ENCODE results near the gene IL34.

Gene IL34

DNA sequence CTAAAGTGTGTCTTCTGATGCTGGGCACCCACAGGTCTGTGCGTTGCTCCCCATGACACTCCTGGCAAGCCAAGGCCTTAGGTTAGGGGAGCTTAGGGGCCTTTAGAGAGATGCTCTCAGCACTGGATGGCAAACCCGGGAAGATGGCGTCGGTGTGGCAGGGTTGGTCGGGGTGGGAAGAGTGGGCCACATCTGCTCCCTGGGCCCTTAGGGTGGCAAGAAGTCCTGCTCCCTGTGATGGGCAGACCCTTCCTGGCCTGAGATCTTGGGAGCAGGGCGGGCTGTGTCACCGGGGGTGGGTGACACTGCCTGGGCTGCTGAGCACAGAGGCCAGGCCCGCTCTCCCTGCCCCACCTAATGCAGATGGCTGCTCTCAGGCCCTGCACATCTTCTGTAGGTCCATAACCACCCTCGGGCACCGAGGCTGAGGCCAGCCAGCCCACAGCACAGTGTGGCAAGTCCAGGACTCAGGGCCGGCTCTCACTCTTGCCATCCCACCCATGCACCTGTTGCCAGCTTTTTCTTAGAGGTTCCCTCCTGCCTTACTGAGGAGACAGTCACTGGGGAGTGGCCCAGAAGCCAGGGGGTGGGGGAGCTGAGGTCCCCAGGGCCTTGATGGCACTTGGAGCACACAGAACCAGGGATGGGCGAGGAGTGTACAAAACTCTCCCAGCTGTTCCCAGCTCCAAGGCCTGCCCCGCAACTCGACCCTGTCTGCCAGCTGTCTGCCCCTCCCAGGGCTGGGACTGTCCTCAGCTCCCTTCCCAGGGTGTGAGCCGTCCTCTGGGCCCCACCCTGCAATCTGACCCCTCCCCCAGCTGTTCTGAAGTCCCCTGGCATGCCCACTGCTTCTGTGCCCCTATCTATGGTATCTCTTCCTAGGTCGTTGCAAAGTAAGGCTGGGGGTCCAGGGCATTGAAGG is 43.9 kb downstream of the IL34 start:
- no peak for DNase-seq

DNA sequence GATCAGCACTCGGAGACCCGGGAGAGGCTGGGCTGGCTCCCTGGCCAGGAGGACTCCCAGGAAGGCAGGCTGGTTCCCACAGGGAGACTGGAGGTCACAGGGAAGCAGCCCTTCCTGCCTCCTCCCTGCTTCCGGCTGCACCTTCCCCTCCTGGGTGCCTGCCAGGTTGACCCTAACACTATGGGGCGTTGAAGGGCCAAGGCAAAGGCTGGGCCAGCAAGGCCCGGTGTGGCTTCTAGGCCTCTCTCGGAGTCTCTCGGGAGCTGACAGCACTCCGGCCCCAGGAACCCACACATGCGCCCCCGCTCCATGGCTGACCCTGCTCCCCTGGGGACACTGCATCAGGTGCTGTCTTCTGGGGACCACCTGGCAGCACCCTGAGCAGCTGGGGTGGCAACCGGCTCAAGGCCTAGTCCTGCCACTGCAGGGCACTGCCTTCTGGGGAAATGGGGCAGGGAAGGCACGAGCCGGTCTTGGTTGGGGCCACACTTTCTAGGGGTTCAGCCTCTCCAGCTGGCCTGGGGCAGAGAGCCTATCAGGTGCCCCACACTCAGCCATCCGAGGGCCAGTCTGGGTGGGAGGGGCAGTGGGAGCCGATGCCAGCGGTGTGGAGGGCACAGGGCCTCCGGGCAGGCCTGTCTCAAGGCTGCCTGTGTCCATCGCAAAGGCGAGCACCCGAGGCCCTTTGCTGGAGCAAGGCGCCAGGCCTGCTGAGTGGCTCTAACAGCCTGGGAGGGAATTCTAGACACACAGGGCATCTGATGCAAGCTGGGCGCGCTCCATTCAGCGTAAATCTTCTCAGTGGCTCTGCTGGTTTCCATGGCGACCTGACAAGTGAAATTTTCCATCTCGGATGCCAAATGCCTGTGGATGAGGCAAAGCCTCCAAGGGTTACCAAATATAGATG is 45.1 kb downstream of the IL34 start:
- no peak for DNase-seq

DNA sequence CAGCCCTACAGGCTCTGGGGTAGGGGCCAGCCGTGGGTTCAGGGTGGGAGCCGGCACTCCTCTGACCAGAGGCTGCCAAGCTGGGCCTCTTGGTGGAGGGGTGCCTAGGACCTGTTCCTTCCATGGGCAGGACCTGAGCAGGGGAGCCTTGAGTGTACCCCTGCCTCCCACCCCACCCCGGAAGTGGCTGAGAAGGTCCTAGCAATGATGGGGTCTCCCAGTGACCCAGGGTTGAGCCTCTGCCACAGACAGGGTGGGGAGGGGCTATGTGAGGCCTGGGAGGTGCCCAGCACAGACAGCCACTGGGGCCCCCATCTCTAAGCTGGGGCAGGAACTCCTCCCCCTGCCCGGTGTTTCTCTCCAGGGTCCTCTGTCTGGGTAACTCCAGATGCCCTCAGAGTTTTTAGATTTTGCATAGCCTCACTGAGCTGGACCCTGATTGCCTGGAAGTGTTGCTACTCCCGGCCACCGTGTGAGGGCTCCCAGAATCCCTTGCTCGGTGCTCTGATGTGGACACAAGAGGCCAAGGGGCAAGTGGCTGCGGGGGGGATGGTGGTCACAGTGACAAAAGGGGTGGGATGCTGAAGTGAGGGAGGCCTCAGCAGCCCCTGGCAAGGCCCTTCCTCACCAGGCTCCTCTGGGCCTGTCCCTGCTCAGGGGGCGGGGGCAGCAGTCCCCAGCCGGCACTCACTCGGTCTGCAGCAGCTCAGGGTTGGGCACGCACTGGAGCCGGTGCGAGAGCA is 45.9 kb downstream of the IL34 start:
- no peak for DNase-seq

DNA sequence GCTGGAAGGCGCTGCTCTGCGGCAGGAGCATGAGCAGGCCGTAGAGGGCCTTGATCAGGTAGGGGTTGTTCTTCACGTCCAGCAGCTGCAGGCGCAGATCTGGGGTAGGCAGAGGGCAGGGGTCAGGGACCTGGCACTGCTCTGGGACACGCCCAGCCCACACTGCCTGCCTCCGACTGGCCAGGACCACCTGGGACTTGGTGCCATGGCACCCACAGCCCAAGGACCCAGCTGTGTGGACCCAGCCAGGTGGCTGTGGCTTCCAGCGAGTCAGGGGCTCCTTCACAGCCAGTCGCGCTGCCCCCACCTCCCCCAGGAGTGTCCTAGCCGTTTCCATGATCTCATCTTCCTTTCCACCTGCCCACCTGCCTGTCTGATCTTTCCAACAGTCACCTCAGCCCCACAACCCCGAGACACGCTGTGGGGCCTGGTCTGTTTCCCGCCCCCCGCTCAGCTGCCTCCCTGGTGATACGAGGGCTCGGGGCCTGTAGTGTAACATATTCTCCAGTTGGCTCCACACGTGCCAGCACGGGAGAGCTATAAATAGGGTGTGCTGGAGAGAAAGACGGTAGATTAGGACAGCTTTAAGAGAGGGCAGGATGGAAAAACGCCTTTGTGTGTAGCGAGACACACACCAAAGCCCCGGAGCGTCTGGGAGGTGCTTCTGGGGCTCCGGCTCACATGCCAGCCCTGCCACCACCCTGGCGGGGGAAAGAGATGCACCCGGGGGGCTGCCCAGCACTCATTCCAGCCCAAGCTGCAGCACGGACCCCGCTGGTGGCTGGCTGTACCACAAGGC is 46.7 kb downstream of the IL34 start:
- DNase-seq = no peak

DNA sequence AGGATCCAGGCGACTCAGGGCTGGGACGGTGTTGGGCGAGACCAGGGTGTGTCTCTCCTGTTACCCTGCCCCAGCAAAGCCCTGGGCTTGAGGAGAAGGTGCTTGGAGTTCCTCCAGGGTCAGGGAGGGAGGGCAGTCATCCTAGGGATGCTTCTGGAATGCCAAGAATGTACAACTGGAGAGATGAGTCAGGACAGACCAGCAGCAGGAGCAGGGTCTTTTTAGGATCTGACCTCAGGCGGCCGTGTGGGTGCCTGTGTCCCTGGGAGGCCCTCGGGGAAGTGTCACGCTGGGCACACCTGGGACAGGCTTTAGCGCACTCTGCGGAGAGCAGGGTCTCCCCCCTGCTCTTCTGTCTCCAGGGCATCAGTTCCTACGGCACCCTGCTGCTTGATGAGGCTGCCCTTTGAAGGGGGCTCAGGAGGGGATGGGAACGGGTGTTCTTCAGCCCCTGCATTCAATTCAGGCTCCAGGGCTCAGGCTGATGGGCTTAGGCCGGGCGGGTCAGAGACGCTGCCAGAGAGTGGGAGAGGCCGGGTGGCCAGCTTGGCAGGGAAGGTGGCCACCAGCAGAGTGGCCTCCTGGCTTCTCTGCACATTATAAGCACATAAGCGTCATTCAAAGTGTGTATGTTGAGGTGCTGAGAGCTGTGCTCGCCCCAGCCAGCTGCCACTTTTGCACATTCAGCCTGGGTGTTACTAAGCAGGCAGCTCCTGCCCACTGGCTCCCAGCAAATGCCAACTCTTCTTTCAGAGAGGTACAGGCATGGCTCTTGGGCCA is 47.9 kb downstream of the IL34 start:
- no peak for DNase-seq

DNA sequence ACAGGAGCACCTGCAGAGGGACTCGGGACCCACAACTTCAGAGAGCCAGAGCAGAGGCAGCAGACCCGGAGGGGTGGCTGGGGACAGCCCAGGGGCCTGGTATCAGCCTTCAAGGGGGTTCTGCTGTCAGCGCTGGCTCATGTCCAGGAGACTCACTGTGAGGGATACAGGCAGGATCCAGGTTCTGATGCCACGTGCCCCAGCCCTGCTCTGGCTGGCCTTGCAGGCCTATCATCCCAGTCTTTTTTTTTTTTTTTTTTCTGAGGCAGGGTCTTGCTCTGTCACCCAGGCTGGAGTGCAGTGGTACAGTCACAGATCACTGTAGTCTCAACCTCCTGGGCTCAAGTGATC is 48.5 kb downstream of the IL34 start:
- no peak for DNase-seq

DNA sequence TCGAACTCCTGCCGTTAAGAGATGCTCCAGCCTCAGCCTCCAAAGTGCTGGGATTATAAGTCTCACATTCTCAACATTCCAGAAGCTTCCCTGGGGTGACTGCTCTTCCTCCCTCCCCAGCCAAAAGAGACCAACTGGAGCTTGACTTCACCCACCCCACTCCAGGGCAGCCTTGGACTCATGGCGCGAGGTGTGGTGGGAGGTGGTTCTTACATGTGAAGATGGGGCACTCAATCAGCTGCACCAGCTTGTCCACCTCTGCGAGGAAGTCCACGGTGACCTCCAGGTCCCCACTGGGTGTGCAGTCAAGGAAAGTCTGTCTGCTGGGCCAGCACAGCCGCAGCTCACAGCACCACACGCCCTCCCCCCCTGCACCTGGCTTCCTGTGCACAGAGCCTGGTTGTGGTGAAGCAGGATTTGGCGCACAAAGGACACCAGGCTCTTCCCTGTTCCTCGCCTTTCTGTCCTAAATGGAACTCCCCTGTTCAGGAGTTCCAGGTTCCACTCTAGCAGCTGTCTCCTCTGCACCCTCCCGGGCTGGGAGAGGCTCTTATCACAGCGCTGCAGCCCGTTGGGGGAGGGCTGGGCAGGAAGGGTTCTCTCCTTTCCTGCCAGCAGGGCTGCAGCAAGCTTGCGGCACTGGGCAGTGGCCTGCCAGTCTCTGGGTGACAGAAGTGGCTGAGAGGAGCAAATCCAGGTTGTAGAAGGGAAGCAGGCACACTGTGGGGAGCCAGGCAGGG is 49.1 kb downstream of the IL34 start:
- no peak for DNase-seq

DNA sequence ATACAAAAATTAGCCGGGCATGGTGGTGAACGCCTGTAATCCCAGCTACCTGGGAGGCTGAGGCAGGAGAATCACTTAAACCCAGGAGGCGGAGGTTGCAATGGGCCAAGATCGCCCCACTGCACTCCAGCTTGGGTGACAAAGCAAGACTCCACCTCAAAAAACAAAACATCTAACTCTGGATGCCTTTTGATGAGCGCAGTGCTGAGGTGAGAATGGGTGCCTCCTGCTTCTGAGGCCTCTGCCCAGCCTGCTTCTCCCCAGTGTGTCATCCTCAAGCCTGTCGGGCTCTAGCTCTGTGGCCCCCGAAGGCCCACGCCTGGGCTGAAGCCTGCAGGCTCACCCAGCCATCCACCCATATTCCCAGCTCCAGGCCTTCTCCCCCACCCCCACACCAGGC is 50.0 kb downstream of the IL34 start:
- DNase-seq = no peak

DNA sequence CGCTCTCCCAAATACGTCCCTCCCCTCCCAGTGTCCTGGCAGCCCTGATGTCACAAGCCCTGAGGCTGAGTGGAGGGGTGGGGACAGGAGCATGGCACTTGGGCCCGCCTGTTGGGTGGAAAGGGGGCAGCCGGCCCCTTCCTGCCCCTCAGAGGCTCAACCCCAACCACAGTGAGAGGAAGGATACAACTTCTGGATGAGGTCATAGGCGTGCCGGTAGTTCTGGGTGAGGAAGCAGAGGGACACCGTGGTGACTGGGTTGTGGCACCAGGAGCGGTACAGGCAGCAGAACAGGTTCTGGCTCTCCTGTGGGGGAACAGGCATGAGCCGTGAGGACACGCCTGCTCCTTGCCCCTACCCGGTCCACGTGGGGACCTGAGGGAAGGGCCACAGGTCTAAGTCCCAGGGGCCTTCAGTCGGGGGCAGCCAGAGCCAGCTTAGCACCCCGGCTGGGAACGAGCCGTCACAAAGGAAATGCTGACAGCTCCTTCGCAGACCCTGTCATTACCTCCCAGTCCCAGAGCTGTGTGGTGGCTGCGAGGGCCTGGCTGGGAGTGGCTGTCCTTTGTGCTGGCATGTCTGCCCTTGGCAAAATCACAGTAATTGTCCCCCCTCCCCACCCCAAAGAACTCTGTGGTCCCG is 50.7 kb downstream of the IL34 start:
- no peak for DNase-seq

DNA sequence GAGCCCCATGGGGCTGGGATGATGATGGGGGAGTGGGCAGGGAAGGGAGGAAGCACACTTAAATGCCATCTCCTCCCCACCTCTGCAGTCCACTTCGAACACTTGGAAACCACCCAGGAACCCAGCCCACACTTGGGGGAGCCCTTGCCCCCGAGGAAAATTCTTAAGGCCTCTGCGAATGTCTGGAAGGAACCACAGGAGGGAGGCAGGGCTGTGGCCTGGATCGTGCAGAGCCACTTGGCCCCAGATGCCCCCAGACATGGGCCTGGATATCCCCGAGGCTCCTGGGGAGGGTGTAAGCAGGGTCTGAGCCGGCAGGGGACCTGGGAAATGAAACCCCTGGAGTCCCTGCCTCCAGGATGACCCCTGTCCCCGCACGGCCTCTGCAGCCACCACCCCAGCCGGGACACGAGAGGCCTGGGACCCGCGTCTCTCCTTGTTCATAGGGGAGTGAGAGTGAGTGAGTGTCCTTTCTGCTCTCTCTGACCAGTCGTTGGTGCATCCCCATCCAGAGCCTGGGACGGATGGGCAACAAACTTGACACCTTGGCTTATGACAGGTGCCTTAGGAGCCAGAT is 51.3 kb downstream of the IL34 start:
- no peak for DNase-seq

DNA sequence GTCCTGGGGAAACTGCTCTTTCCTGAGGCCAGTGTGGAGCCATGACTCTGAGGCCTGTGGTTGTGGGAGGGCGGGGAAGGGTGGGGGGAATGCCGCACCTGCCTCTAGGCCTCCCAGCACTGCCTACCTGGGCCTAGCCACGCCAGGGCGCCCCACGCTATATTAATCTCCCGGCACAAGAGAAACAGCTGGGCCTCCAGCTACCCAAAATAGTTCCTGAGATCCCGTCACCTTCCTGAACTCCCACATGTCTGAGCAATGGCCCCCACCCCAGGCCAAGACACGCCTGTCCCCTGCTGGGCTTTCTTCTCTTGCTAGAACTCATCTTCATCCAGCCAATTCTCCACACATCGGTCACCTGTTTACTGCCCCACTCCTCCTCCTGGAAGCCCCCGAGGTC is 52.5 kb downstream of the IL34 start:
- no peak for DNase-seq

DNA sequence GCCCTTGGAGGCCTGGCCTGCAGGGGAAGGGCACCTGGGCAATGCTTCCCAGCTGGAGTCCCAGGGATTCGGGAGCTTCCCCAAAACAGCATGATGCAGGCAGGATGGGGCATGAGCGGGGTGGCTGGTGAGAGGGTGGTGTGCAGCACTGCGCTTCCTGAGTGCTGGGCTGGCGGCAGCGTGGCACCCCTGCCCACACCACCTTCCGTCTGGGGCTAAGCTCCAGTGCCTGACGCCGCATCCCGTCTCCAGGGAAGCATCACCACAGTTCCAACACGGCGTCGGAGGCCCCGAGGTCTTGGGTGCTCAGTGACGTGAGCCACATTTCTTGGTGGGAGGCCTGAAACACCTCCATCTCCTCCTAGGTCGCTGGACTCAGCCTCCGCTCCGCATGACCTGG is 53.3 kb downstream of the IL34 start:
- no peak for DNase-seq

DNA sequence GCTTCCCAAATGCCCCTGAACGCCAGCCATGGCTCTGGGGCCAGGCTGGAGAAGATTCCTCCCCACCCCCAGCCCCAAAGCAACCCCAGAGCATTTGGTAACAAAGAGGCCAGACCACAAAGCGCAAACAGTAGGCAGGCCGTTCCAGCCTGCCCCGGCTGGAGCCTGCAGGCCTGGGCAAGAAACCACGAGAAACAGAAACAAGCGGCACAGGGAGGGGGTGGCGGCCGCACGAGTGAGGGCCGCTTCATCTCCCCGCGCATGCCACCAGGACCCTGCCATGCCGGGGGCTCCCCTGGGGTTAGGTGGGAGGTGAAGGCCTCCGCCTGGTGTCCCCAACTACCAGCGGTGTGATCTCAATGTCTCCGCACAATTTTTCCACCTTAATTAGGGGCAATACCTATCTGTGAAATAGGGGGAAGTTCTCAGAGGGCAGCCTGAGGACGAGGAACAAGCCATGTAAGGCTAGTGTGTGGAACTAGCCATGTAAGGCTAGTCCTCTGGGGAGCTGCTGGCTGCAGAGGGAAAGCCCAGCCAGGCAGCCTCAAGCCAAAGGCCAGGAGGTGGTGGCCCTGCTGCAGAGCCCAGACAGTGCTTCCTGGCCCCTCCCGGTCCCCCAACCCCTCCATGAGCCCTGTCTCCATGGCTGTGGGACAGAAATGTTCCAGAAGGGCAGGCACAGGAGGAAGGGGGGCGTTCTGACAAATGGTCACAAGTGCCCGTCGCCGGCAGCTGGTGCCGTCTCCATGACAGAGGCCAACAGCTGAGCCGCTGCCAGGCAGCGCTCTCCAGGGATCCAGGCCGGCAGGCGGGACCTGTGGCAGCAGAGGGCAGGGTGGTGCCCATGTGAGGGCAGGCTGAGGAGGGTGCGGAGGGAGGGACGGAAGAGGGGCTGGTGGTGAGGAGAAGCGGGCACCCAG is 54.0 kb downstream of the IL34 start:
- no peak for DNase-seq

DNA sequence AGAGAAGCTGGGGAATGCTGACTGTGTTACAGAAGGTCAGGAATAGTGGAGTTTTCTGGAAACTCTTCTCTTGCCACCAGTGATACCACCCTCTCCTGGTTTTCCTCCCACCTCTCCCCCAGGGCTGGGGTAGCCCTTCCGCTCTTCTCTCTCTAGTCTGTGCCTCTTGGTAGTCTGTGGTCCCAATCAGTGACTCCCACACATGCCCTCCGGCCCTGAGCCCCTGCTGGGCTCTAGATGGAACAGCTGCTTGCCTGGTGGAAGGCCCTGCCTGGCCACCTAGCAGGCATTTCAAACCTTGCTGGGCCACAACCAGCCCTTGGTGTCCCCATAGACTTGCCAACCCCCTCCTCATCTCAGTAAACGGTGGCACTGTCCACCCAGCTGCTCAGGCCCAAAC is 54.7 kb downstream of the IL34 start:
- no peak for DNase-seq

DNA sequence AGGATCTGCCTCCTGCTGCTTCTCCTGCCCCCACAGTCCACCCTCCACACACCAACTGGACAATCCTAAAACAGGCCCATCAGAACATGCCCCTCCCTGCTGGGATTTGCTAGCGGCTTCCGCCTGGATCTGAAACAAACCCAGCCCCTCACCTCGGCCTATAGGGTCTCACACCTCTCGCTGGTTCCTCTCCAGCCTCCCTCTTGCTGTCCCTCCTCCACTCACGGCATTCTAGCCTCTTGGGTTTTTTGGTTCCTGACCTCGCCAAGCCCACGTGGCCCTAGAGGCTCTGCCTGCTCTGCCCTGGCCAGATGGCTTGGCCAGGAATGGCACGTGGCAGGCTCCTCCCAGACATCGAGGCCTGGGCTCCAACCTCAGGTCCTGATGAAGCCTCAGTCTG is 55.2 kb downstream of the IL34 start:
- no peak for DNase-seq

DNA sequence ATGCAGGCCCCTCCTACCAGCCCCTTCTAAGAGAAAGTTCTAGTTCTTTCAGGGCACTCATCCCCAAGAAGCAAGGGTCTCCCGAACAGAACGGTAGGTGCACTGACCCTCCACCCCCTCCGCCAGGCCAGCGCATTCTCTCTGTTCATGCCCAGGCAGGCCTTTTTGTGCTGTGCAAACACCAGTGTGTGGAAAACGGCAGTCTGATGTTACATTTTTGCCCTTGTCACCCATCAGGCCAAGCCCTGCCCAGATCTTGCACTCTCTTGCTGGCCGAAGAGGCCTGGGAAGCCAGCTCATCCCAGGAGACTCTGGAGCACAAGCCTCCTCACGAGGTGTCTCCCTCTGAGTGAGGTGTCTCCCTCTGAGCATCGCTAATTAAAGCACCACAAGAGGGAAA is 55.6 kb downstream of the IL34 start:
- no peak for DNase-seq

DNA sequence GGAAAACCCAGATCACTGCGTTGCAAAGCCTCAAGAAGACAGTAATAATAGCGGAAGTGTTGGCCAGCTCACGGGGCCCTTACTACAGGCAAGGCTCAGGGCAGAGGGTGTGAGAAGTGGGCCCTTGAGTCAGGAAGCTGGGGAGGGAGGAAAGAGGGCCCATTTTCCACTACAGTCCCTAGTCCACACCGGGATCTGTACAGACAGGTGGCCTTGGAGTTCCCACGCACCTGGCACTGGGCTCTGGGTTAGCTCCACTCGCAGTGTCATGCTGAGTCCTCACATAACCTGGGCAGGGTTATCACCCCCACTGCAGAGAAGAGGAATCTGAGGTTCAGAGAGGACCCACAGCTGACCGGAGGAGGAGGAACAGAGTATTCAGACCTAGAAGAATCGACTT is 56.3 kb downstream of the IL34 start:
- no peak for DNase-seq

DNA sequence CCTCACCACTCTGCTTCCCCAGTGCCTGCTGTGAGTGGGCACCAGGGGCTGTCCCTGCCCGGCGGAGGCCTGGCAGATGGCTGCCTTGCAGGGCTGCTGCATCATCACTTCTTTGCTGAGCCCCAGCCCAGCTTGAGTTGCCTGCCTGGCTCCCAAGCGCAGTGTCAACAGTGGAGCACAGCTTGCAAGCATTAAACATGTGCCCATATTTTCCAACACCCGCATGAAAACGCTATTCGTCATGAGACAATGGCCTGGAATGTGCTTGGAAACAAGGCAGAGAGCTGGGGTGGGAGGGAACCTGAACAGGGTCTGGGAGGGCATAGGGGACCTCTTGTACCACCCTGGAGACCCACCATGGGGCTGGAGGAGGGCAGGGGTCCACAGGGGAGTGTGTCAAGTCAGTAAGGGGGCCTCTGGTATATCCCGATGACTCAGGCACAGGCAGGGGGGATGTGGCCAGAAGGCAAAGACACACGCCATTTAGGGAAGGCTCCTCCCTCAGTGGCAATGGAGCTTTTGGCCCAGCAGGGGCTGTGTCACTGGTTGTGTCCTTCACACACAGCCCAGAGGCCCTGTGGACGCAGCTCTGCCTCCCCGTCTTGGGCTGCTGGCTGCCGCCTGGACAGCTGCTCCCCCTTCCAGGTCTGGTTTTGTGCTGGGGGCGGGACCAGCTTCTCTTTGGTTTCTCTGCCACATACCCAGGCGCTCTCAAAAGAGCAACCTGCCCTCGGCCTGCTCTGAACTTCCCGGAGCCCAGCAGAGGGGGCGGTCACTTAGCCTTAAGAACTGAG is 56.9 kb downstream of the IL34 start:
- DNase-seq = no peak

Data from CD4-positive, alpha-beta T cell treated with Interleukin-12 subunit alpha and Interleukin-12 subunit beta, for 1 hour (primary cell).